ELF-1 (cell line): ENCODE results near the gene EPS8L1.

Source experiments
- DNase-seq: peaks from one replicate; pipeline ENCODE4 v3.0.0-alpha.2; 2016; ENCODE audit warnings: low read depth, low spot score

EPS8L1 gene

DNA sequence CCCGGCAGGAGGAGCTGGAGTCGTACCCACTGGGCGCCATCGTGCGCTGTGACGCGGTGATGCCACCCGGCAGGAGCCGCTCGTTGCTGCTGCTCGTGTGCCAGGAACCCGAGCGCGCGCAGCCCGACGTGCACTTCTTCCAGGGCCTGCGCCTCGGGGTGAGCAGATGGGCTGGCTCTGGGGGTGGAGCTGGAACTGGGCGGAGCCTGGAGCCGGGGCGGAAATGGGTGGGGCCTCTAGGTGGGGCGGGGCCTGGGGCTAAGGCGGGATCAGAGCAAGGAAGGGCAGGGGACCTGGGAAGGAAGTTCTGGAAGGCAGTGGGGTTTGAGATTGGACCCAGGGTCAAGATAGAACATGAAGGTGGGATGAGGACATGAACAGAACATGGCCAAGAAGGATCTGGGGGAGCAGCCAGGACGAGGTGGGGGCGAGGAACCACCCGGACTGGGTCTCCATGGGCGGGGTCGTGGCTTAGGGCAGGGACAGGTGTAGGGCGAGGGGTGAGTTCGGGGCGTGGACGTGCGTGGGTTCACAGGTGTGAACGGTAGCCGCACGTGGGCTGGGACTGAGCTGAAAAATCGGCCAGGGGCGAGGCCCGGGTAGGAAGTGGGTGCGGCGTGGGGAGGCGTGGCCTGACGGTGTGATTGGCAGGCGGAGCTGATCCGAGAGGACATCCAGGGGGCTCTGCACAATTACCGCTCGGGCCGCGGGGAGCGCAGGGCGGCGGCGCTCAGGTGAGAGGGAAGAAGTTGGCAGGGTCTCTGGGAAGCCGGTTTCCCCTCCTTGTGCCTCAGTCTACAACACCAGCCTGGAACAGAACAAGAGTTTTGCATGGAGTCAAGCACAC is 4.7 kb downstream of the EPS8L1 start:
- DNase-seq, result peak; percentile 80

DNA sequence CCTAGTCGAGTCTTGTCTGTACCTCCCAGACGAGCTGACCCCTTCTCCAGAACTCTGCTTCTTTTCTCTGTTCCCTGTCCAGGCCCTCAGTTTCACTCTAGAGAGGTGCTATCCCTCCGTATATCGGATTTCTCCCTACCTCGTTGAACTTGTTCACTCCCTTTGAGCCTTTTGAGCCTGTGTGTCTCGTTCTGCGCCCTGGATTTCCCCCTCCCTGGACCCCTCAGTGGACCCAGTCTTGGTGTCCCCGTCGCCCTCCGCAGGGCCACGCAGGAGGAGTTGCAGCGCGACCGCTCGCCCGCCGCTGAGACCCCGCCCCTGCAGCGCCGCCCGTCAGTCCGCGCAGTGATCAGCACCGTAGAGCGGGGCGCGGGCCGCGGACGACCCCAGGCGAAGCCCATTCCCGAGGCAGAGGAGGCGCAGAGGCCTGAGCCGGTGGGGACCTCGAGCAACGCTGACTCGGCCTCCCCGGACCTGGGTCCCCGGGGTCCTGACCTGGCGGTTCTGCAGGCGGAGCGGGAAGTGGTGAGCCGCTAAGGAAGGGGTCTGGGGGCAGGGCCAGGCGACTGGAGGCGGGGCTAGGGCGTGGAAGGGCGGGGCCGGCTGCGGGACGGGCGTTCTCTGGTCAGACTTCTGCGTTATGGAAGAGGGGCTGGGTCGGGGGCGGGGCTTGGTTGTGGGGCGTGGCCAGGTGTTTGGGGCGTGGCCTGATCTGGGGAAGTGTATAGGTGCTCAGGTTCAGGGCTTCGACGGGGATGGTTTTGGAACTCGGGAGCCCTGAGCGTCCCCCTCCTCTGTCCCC is 5.5 kb downstream of the EPS8L1 start:
- DNase-seq, result peak; percentile 95

DNA sequence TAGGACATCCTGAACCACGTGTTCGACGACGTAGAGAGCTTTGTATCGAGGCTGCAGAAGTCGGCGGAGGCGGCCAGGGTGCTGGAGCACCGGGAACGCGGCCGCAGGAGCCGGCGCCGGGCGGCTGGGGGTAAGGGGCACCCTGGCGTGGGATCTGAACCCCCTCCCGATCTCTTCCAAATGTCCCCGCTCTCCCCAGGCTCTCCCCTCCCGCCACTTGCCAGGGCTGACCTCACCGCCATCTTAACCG is 6.0 kb downstream of the EPS8L1 start:
- DNase-seq, result no peak

DNA sequence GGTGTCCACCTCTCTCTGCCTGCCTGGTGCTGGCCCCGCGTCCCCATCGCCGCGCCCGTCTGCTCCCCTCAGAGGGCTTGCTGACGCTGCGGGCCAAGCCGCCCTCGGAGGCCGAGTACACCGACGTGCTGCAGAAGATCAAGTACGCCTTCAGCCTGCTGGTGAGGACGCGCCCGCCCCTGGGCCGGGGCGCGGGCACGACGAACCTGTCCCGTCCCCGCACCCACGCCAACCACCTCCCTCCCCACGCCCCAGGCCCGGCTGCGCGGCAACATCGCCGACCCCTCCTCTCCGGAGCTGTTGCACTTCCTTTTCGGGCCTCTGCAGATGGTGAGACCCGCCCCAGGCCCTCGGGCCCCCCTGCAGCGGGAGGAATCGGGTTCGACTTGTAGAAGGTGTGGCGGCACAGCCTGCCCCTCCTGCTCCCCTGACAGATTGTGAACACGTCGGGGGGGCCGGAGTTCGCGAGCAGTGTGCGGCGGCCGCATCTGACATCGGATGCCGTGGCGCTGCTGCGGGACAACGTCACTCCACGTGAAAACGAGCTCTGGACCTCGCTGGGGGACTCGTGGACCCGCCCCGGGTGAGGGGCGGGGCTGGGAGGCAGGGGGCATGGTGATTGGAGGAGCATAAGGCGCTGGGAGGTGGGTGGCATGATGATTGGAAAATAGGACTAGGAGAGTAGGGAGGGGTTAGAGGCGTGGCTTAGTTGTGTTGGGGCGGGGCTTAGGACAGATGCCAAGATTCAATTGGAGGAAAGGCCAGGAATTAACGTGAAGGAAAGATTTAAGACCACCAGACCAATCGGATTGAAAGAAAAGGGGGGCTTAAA is 6.6 kb downstream of the EPS8L1 start:
- peak; percentile 97 for DNase-seq

DNA sequence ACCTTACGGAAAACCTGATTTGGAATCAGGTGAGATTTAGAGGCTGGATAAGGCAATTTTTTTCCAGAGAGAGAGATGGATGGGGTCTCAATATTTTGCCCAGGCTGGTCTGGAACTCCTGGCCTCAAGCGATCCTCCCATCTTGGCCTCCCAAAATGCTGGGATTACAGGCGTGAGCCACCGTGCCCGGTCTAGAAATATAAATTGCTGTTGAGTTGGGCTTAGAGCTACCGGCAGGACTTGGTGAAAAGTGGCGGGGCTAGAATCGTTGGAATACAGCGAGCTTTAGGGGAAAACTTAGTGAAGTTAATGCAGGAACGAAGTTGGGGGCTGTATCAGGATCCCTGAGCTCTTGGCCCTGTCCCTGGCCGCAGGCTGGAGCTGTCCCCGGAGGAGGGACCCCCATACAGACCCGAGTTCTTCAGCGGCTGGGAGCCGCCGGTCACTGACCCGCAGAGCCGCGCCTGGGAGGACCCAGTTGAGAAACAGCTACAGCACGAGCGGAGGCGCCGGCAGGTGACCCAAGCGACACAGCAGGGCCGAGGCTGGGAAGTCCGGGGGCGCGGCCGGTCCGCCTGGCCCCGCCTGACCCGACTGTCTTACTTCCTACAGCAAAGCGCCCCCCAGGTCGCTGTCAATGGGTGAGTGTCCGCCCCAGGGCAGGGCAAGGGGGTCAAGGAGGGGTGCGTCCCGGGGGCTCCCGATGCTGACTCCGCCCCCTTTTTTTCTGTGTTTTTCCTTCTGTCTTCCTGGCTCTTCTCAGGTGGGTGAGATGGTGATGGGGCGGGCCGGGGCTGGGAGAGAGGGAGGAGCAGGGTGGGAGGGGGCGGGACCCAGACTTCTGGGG is 7.6 kb downstream of the EPS8L1 start:
- DNase-seq, result peak; percentile 53

DNA sequence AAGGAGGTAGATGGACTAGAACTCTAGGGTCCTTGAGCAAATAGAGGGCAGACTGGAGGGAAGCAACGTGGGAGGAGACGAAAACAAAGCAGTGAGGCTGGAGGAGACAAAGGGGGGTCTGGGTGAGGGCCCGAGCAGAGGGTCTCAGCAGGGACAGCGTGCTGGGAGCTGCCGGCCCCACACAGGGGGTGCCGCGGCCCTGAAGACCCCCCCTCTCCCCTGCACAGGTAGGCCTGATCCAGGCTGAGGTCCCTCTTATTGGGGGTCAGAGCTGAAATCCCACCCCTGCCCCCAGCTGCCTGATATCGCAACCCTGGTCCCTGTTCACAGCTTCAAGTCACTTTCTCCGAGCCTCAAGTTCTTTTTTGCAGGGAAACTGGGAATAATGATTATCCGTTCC is 8.7 kb downstream of the EPS8L1 start:
- DNase-seq, result no peak

DNA sequence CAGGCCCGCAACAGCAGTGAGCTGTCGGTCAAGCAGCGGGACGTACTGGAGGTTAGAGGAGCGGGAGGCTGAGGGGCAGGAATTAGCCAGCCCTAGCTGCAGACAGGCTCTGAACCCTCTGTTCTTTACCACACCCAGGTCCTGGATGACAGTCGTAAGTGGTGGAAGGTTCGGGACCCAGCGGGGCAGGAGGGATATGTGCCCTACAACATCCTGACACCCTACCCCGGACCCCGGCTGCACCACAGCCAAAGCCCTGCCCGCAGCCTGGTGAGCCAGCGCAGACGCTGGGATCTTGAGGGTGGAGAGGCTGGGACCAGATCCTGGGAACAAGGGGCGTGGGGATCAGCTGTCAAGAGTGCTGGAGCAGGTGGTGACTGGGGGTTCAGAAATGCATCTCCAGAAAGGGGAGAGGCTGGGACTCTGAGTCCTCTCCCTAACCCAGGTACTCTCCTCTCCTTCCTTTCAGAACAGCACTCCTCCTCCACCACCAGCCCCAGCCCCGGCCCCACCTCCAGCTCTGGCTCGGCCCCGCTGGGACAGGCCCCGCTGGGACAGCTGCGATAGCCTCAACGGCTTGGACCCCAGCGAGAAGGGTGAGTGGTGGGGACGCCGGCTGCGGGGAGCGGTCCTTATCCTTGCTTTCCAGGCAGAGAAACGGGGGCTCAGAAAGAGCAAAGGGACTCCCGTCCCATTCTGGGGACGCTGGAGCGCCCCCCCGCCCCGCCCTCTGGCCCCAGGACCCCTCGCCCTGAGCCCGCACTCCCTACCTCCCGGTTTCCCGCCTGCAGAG is 10.4 kb downstream of the EPS8L1 start:
- no peak for DNase-seq

DNA sequence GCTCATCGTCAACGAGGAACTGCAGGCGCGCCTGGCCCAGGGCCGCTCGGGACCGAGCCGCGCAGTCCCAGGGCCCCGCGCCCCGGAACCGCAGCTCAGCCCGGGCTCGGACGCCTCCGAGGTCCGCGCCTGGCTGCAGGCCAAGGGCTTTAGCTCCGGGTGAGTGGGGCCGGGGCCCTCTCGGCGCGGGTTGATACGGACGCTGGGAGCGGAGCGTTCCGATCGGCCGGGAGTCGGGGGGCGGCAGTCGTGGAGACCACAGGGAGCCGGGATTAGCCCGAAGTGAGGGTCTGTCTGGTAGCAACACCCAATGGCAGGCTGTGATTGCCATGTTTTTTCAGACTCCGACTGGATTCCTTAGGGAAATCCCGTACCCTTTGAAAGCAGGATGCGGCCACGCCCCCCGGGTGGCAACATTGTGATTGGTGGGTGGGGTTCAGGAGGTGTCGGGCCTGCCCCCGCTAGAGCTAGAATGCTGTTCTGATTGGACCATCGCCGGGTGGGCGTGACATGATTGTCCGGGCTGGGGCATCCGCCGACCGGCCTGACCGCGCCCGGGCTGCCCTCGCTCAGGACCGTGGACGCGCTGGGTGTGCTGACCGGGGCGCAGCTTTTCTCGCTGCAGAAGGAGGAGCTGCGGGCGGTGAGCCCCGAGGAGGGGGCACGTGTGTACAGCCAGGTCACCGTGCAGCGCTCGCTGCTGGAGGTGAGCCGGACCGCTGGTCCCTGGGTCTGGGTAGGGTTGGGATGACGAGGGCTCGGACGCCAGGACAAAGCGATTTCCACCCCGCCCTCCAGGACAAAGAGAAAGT is 11.3 kb downstream of the EPS8L1 start:
- peak; percentile 98 for DNase-seq

DNA sequence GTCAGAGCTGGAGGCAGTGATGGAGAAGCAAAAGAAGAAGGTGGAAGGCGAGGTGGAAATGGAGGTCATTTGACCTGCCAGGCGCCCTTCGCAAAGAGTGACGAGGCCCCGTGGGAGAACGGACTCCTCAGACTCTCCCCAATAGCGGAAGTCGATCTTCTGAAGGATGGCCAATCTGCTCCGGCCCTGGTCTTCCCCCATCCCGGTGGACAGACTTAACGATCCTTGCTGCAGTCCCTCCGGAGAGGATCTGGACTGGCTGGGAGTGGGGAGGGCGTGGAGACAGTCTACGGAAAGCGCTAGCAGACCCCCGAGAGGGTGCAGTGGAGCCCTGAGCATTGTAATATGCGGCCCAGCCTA is 11.9 kb downstream of the EPS8L1 start:
- no peak for DNase-seq

DNA sequence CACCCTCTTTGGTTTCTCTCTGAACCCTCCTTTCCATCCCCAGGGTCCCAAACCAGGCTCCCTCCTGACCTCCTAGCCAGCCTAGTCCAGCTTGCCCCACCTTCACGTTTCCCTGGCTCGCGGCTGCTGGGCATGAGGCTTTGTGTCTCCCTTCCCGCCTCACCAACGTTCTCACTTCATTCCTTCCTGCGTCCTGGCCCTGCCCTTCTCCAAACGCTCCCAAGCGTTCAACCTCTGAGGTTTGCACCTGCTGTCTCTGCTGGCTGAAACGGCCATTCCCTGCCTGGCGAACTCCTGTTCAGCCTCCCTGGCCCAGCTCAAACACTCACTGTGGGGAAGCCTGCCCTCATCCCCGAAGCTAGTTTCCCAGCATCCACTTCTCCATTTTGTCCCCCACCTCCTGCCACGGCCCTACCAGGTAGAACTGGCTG is 12.4 kb downstream of the EPS8L1 start:
- no peak for DNase-seq

DNA sequence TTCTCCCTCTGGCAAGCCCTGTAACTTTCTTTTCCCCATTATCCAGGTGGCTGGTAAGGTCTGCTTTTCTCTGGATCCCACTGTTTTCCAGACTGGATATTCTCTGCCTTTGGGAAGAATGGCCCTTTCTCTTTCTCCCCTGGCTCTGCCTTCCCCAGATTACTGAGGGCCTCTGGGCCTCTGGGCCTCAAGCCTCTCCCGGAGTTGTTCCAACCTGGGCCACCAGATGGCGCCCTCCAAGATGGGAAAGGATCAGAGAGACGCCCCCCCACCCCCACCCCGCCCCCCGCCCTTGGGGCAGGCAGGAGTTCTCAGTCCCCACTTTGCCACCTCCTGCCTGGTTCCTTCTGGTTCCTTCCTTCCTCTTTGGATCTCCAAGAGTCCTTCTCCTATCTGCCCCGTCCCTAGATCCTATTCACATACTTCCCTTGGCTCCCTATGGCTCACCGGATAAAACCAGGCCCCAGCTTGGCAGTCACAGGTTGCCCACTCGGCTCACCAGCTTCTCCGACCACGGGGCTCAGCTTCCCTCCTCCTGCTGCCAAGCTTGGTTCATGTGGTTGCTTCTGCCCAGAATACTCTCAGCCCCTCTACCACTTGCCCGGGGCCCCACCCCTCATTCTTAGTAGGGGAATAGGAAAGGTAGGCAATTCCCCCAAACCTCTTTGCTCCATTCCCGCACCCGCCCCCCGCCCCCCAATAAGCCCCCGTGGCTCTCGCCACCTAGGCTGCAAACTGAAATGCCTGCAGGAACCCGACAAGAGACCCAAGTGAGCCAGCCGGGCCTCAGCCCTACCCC is 13.1 kb downstream of the EPS8L1 start:
- DNase-seq, result peak; percentile 81

DNA sequence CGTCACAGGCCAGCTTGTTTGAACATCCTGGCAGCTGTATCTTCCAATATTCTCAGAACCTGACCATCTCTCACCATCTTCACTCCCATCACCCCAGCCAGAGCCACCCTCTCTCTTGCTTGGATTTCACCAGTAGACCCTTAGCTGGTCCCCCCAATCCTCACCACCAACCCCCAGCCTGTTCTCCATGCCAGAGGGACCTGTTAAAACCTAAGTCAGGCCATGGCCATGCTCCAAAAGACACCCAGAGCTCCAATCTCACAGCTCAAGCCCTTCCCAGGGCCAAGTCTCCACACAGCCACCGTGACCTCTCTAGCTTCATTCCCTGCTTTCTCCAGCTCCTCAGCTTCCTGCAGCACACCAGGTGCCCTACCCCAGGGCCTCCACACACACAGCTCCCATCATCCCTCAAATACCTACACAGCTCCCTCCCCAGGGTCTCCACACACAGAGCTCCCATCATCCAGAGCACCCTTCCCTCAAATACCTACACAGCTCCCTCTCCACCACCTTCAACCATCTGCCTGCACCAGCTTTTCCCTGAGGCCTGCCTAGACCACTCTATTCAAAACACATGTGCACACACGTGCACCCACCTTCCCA is 13.8 kb downstream of the EPS8L1 start:
- no peak for DNase-seq

DNA sequence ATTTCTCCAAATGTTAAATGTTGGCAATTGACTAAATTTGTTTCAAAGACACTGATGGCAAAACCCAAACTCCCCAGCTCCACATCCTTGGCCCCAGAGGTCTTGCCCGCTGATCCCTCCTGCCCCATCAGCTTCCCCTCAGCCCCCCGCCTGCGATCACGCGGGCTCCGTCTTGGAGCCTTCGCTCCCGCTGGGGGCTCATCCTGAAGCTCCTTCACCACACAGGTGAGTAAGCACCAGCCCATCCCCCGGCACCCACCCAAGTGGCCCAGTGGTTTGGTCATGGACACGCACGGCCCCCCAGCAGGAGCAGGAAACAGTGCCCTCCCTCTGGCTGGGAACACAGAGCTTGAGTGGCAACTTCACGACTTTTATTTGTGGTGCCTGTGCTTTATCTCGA is 14.9 kb downstream of the EPS8L1 start:
- DNase-seq, result no peak

DNA sequence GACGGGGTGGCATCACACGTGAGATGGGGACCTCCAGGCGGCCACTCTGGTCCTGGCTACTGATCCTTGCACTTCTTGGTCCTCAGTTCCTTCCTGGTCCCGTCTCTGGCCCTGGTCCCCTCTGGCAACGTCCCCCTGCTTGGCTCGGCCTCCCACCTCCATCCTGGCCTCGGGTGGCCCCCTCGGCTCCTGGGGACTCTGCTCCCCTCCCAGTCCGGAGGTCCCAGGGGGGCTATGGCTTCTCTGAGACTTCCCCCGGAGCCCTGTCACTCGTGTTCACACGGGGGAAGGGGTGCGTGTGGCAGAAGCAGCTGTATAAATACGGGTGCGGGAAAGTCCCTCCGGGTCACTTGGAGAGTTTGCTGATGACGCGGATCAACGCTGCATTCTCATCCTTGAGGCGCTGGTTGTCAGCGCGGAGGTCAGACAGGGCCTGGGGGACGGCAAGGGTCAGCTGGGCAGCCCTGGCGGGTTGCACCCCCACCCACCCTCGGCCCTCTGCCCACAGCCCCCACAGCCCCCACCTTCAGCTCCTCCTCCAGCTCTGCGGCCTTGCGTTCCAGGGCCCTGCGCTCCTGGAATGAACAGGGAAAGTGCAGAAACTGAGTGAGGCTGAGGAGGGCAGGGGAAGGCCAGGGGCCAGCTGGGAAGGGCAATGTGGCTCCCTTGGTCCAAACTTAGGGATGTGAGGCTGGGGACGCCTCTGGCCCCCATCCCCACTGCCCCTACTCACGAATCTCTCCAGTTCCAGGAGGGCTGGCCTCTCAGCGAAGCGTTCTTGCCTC is 15.6 kb downstream of the EPS8L1 start:
- DNase-seq, result no peak

DNA sequence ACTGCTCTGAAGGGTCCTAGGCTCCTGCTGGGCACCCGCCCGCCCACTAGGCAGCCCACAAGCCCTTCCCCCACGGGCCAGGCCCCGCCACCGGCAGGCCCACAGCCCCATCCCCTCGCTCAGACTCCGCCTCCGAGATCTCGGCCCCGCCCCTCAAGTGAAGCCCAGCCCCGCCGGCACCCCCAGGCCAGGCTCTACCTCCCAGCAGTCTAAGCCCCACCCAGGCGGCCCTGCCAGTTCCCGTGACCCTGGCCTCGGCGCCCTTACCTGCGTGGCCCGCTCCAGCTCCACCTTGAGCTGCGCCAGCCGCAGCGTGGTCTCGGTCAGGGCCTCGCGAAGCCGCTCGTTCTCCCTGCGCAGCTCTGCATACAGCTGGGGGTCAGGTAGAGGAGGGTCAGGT is 16.3 kb downstream of the EPS8L1 start:
- peak; percentile 73 for DNase-seq

DNA sequence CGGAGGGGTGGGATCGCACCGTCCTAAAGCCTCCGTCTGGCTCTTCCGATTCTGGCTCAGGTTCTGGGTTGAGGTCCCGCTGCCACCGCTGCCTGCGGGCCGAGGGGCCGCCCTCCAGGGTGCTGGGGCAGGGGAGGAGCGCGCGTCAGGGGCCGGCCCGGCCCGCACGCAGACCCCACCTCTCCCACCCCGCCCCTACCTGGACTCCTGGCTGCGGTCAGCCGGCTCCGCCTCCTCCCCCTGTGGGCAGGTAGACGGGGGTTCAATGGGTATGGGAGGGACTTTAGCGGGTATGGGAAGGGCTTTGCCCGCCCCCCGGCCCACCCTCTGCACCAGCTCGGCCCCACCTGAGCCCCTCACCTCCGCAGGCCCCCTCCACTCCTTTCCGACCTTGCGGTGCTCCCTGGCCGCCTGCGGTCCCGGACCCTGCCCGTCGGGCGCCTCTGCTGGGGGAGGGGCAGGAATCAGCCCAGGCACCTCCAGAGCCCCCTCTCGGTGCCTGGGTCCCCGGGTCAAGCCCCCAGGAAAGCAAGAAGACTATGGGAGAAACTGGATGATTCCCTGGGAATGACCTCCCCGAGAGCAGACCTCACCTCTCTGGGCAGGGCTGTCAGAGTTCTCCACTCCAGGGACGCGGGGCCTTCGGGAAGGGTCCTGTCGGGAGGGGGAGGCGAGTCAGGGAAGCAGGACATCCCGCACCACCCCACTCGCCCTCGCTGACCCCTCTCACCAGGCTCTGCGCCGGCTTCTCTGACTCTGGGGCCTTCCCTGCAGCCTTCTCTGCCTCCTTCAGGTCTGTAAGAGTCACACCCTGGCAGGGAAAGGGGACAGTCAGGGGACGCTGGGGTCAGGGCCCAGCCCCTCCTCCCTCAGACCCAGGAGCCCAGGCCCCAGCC is 17.0 kb downstream of the EPS8L1 start:
- peak; percentile 55 for DNase-seq
